HG03457 (cell line): ENCODE results near the gene BANP.

Experiments
- ATAC-seq: cut with Tn5 transposase; IDR thresholded peaks from one replicate; pipeline ENCODE4 v1.9.1; 2021; ENCODE audit warnings: moderate number of reproducible peaks; ENCODE audit not compliant: unreplicated experiment

Gene BANP

GRCh38 chr16:88062341-88063210, 111.3 kb downstream of the BANP start:
- no peak for ATAC-seq

- ATAC-seq = no peak
These were observed 112.1 kb downstream of the BANP start for GRCh38 chr16:88063211-88063773.

DNA sequence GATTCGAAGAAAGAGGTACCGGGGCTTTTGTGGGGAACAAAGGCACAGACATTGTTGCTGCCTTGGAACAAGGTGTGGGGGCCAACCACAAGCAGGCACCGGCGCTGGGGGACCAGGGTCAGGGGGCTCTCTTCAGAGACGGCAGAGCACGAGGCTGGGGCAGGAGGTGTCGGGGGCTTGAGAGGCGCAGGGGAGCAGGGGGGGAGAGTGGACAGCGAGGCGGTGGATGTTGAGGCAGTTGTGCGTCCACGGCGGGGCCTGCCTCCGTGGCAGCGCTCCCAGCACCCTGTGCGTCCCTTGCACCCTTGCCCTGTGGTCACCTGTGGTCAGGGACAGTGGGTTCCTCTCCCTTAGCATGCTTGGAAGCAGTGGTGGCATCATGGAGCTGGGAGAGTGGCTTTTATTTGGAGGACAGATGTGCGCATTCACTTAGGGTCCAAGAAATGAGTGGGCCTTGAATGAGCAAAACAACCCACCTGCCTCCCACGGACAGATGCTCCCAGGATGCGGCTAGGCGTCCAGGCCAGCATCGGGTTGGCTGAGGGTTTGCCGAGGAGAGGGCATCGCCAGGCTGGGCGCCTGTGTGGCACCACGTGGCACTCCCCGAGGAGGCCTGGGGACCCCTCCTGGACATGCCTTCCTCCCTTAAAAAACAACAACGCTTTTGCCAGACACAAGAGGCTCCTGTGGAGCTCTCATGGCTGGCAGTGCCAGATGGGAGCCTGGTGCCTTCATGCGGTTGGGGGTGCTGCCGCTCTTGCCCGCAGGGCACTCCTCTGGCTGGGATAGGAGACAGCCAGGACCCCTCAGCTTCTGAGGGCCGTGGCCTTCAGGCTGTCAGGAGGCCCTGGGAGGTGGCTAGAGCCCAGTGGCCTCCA, 113.0 kb downstream of the BANP start:
- no peak for ATAC-seq

DNA sequence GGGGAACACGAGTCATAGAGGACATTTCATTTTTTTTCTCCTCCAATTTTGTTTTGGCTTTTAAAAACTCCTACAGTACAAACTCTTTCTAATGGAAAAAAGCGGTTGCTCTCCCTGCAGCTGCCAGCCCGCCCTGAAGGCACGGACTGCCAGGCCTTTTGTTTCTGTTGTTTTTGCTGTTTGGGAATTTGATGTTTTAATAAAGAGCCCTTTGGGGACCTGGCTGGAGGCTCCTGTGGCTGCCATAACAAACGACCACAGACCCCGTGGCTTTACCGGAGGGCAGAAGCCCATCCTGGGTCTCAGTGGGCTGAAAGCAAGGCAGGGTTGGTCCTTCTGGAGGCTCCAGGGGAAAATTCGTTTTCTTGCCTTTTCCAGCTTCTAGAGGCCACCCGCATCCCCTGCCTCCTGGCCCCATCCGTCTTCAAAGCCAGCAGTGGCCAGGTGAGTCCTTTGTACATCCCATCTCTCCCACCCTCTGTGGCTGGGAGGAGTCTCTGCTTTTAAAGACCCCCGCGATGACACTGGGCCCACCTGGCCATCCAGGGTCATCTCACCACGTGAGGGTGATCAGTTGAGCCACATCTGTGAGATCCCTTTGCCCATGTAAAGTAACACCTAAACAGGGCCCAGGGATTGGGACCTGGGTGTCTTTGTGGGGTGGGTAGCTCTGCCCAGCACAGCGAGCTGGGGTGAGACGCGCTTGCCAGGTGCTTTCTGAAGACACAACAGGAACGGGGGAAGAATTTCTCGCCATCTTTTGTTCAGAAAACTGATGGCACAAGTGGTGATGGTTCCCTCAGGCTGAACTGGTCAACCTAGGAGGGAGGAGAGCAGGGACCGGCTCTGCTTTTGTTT, 113.9 kb downstream of the BANP start:
- no peak for ATAC-seq

DNA sequence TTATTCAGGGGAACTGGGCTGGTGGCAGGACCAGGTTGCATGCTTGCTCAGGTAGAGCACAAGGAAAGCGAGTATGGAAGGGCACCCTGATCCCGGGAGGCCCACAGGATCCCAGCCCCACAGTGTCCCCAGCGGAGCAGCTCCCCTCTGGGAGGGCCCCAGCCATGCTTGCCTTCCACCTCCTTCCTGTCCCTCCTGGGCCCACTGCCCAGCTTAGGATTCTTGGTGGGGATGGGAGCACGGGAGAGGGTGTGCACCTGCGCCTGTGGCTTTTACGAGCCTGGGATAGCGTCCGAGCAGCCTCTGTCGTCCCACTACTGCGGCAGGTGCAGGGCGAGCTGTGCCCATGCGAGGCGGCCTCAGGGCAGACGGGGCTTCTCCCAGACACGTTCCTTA, 114.5 kb downstream of the BANP start:
- ATAC-seq = no peak

GRCh38 chr16:88066234-88066633, 115.0 kb downstream of the BANP start:
- ATAC-seq = no peak

- ATAC-seq = no peak
These were observed 115.7 kb downstream of the BANP start for GRCh38 chr16:88066680-88067529.

DNA sequence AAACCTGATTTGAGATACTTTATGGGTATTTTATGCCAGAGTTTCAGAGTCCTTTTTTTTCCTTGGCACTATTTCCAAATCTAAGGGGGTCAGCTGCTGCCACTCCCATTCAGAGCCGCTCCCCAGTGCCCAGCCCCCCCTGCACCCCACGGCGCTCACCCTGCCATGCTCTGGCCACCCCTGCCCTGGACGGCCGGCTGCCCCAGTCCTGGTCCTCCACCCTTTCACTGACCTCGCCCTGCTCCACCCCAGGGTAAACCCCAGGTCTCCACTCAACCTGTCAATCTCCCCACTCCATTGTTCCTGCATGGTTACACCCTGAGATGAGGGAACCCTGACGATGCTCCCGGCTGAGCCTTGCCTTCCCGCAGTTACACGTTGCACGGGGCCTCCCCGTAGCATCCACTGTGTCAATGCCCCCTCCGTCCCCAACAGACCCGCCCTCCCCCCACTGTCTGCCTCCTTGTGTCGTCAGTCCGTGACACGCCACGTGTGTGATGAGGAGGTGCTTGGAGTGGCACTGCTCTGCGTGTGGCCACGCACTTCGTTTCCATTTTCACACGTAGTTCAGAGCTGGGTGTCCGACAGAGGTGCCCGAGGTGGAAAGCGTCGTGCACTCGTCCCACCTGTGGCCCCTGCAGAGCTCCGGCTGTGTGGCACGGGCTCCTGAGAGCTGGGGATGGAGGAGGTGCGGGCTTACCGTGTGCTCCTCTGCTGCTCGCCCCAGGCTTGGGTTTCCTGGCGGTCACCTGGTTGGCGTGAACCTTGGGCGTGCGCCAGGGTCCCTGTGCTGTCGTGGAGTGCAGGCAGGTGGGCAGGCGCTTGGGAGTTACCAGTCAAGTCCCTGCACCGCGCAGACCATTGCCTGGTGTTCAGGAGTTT, 116.5 kb downstream of the BANP start:
- no peak for ATAC-seq

GRCh38 chr16:88068476-88069396, 117.5 kb downstream of the BANP start:
- ATAC-seq = no peak

DNA sequence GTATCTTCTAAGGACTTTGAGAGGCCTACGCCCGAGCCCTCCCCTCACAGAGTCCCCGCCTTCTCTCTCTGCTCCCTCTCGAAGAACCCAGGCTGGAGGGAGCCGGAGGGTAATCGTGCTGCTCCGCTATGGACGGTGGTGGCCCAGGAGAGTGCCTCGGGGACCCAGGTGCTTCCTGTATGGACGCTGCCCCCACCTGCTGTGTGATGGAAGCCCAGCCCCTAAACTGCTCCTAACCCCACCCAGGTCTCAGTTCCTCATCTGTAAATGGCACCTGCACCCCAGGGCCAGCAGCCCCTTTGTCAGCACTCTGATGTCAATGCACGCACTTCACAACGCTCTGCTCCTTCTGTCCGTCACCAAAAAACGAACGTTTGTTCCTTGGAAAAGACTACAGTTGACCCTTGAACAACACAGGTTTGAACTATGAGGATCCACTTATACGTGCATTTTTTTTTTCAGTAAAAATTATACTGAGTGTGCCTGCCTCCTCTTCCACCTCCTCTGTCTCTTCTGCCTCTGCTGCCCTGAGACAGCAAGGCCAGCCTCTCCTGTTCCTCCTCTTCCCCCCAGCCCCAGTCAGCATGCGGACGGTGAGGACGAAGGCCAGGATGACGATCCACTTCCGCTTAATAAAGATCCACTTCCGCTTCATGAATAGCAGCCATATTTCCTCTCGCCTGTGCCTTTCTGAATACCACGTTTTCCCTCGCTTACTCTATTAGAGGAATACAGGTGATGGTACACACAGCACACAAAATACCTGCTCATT, 118.3 kb downstream of the BANP start:
- no peak for ATAC-seq

DNA sequence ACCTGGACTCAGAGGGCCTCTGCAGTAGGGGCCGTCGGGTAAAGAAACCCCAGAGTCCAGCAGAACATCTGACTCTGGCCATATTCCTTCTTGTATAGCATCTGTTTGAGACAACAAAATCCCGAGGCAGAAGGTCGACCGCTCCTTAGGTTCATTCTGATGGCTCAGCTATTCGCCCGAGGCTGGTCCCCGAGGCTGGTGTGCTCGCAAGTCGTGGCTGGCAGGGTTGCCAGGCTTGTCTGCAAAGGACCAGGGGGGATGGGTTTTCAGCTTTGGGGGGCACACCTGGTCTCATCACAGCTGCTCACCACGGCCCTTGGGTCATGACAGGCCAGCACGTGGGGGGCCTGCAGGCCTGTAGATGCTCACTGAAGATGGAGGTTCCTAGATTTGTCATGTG, 119.1 kb downstream of the BANP start:
- ATAC-seq = no peak

GRCh38 chr16:88070989-88071625, 119.9 kb downstream of the BANP start:
- no peak for ATAC-seq

- ATAC-seq = no peak
These were observed 120.7 kb downstream of the BANP start for GRCh38 chr16:88071908-88072307.

- ATAC-seq = no peak
These were observed 121.4 kb downstream of the BANP start for GRCh38 chr16:88072571-88073001.

GRCh38 chr16:88073201-88073721, 122.0 kb downstream of the BANP start:
- ATAC-seq = no peak

- no peak for ATAC-seq
These were observed 122.8 kb downstream of the BANP start for GRCh38 chr16:88074041-88074440.
